ENCODE data around the gene C10orf105. TPM values are rescaled to one million over a fixed set of nuclear protein-coding genes. Genes with fewer than 3 reads are reported as not detected.

Gene C10orf105
- total and polyA plus RNA-seq, 7 experiments from 2014 or later = 0.13 to 1.0 (median 0.19) TPM; not detected in 2

DNA sequence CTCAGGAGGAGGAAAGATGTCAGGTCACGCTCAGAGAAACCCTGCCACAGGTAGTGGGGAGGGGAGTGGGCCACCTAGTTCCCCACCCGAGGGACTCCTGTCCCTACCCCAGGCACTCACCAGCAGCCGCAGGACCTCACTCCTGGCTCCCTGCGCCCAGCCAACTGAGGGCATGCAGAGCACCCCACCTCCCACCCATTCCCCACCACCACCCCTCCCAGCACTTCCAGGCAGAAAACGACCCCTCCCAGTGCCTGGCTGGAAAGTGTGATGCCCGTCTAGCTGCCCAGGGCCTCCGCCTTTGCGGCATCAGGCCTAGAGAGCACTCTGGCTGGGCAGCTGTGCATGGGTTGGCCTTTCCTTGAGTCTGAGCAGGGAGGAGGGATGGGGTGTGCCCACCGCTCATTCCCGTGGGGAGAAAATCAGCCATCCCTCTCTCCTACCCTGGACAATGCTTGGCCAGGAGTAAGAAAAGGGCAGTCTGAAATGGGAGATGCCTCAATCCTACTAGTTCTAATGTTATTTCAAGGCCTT is 1.3 kb downstream of the C10orf105 start:
- CTCF ChIA-PET = interaction anchor here (1.4 to 3.8 kb wide), 2 partner anchors 10 to 55 kb away, joined by 4 to 25 read pairs; partner anchors contain the start of gene VSIR
- H3K27ac ChIP-seq (ENCODE audit: low read depth, low read length) = no peak overlapping the region
- no peak for ATAC-seq

DNA sequence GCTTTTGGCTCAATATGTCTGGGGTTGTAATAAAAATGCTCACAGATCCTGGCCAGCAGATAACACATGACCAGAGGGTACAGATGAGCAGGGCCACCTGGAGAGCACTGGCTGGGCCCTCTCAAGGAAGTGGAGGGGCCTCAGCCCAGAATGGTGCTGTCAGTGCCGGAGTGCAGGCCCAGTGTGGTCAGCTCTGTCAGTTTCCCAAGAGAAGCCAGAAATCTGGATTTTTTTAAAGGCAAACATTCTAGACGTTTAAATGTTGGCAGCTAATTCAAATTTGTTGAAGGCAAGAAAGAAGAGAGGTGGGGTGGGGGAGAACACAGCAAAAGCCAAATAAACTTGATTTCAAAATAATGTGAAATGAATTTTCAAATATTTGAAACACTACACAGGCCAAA is 2.0 kb downstream of the C10orf105 start:
- POLR2A ChIA-PET = interaction anchor here (0.8 to 23.5 kb wide), 7 partner anchors 10 to 56 kb away, joined by 3 to 521 read pairs (median 10); partner anchors contain the start of gene VSIR

More for the DNA sequence above, 1.3 kb downstream of the C10orf105 start:
- H3K36me3 Mint-ChIP-seq = no peaks in the 10 kb centered on the region
- H3K27me3 ChIP-seq (ENCODE audit: control insufficient read depth in 2 of 2, insufficient read depth in 2 of 2, low read length in 2 of 2) = no peaks in the 10 kb centered on the region
- H3K4me3 ChIP-seq (ENCODE audit: low read length) = no peak overlapping the region
- peaks cover 0 to 1% (median 0%) of the 10 kb centered on the region in 11 donors for H3K9me3 Mint-ChIP-seq
- H3K4me3 Mint-ChIP-seq = no peak overlapping the region
- no peaks in the 10 kb centered on the region for H3K36me3 ChIP-seq (ENCODE audit: control insufficient read depth in 2 of 3, insufficient read depth in 3 of 3, low read length in 3 of 3)
- POLR2A ChIA-PET = interaction anchor here (0.7 to 23.5 kb wide), 7 partner anchors 9 to 186 kb away, joined by 3 to 521 read pairs (median 10); partner anchors contain the start of gene VSIR
- H3K4me1 Mint-ChIP-seq = peaks cover 30 to 74% (median 51%) of the 10 kb centered on the region in 7 donors
- peak overlapping the region in 4 of 9 donors; percentile 21 to 69 (median 36) for H3K27ac Mint-ChIP-seq
- no peaks in the 10 kb centered on the region for H3K27me3 Mint-ChIP-seq
- H3K9me3 ChIP-seq (ENCODE audit: control insufficient read depth in 2 of 3, low read length in 3 of 3) = no peaks in the 10 kb centered on the region
- intact Hi-C loops (cut with micrococcal nuclease) = no loop called here
- peaks cover 34 to 51% of the 10 kb centered on the region in 2 donors for H3K4me1 ChIP-seq (ENCODE audit: control insufficient read depth in 2 of 2, insufficient read depth in 2 of 2, low read length in 2 of 2)
- no peak for DNase-seq

DNA sequence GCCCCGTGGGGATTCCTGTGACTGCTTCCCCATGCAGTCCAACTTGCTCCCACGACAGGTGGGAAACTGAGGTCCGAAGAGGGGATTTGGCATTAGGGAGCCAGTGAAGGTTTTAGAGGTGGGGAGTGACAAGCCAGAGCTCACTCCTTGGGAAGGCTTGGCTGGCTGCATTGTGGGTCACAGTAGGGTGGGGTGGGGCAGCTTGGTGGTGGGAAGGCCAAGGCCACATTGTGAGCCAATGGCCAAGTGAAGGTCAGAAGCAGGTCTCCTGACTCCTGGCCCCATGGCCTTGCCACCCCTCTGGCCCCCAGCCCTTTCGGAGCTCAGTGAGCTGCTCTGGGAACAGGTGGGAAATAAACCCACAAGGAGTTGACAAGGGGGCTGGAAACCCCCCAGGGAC is 2.5 kb downstream of the C10orf105 start:
- Mint-ChIP-seq H3K4me1 (peaks cover 39 to 75% (median 51%) of the 10 kb centered on the region in 7 donors), H3K36me3 (no peaks in the 10 kb centered on the region), H3K27me3 (no peaks in the 10 kb centered on the region), H3K9me3 (no peaks in the 10 kb centered on the region), H3K27ac (peak overlapping the region in 6 of 9 donors; percentile 15 to 100 (median 50)), H3K4me3 (peak overlapping the region in 1 of 10 donors; percentile 19)
- Histone ChIP-seq H3K9me3 (ENCODE audit: control insufficient read depth in 2 of 3, low read length in 3 of 3) (no peaks in the 10 kb centered on the region), H3K36me3 (ENCODE audit: control insufficient read depth in 2 of 3, insufficient read depth in 3 of 3, low read length in 3 of 3) (no peaks in the 10 kb centered on the region), H3K27ac (ENCODE audit: low read depth, low read length) (no peak overlapping the region), H3K27me3 (ENCODE audit: control insufficient read depth in 2 of 2, insufficient read depth in 2 of 2, low read length in 2 of 2) (no peaks in the 10 kb centered on the region), H3K4me1 (ENCODE audit: control insufficient read depth in 2 of 2, insufficient read depth in 2 of 2, low read length in 2 of 2) (peaks cover 46 to 63% of the 10 kb centered on the region in 2 donors), H3K4me3 (ENCODE audit: low read length) (no peak overlapping the region)
- no peak for DNase-seq
- intact Hi-C loops (cut with micrococcal nuclease) = no loop called here
- ChIA-PET POLR2A (interaction anchor here (0.8 to 23.5 kb wide), 6 partner anchors 9 to 57 kb away, joined by 3 to 521 read pairs (median 29); partner anchors contain the start of gene VSIR), CTCF (interaction anchor here (0.7 to 3.8 kb wide), 3 partner anchors 9 to 179 kb away, joined by 3 to 25 read pairs (median 5); no protein-coding TSS in a partner anchor)
- ATAC-seq = no peak

More for the DNA sequence above, 2.0 kb downstream of the C10orf105 start:
- no peak overlapping the region for H3K27ac ChIP-seq (ENCODE audit: low read depth, low read length)
- no peaks in the 10 kb centered on the region for H3K36me3 Mint-ChIP-seq
- no peak overlapping the region for H3K4me3 ChIP-seq (ENCODE audit: low read length)
- peaks cover 41 to 58% of the 10 kb centered on the region in 2 donors for H3K4me1 ChIP-seq (ENCODE audit: control insufficient read depth in 2 of 2, insufficient read depth in 2 of 2, low read length in 2 of 2)
- ATAC-seq (no peak), DNase-seq (no peak)
- no peaks in the 10 kb centered on the region for H3K36me3 ChIP-seq (ENCODE audit: control insufficient read depth in 2 of 3, insufficient read depth in 3 of 3, low read length in 3 of 3)
- peaks cover 35 to 75% (median 51%) of the 10 kb centered on the region in 7 donors for H3K4me1 Mint-ChIP-seq
- H3K27me3 Mint-ChIP-seq = no peaks in the 10 kb centered on the region
- no peaks in the 10 kb centered on the region for H3K9me3 Mint-ChIP-seq
- H3K9me3 ChIP-seq (ENCODE audit: control insufficient read depth in 2 of 3, low read length in 3 of 3) = no peaks in the 10 kb centered on the region
- H3K4me3 Mint-ChIP-seq = peak overlapping the region in 1 of 10 donors; percentile 19
- CTCF ChIA-PET = interaction anchor here (0.7 to 3.8 kb wide), 4 partner anchors 10 to 178 kb away, joined by 3 to 25 read pairs (median 4); partner anchors contain the start of gene VSIR
- no peaks in the 10 kb centered on the region for H3K27me3 ChIP-seq (ENCODE audit: control insufficient read depth in 2 of 2, insufficient read depth in 2 of 2, low read length in 2 of 2)
- H3K27ac Mint-ChIP-seq = peak overlapping the region in 7 of 9 donors; percentile 15 to 100 (median 72)
- intact Hi-C loops (cut with micrococcal nuclease) = no loop called here

DNA sequence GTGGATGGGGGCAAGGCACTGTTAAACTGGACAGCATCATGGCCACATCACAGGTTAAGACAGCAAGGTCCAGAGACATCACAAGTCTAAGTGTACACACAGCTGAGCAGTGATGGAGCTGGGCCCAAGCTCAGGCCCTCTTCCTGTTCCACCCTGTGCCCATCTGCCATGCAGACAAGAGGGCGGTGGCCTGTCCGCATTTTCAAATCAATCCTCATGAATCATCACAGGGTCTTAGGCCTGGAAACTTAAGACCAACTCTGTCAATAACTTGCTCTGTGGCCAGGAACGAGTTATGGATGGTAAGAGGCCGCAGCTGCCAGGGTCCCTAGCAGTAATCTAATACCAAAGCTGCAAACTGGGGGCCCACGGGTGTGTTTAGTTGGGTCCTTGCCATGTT is 3.2 kb downstream of the C10orf105 start:
- no peaks in the 10 kb centered on the region for H3K36me3 ChIP-seq (ENCODE audit: control insufficient read depth in 2 of 3, insufficient read depth in 3 of 3, low read length in 3 of 3)
- no peaks in the 10 kb centered on the region for H3K27me3 ChIP-seq (ENCODE audit: control insufficient read depth in 2 of 2, insufficient read depth in 2 of 2, low read length in 2 of 2)
- no peak overlapping the region for H3K4me3 ChIP-seq (ENCODE audit: low read length)
- H3K4me1 Mint-ChIP-seq = peaks cover 39 to 75% (median 51%) of the 10 kb centered on the region in 7 donors
- CTCF ChIA-PET = interaction anchor here (0.7 to 3.8 kb wide), 6 partner anchors 8 to 340 kb away, joined by 3 to 25 read pairs (median 4); no protein-coding TSS in a partner anchor
- H3K27ac Mint-ChIP-seq = peak overlapping the region in 7 of 9 donors; percentile 69 to 100 (median 78)
- ATAC-seq = no peak
- H3K27ac ChIP-seq (ENCODE audit: low read depth, low read length) = peak overlapping the region; percentile 91
- no peaks in the 10 kb centered on the region for H3K27me3 Mint-ChIP-seq
- no peaks in the 10 kb centered on the region for H3K9me3 ChIP-seq (ENCODE audit: control insufficient read depth in 2 of 3, low read length in 3 of 3)
- H3K9me3 Mint-ChIP-seq = no peaks in the 10 kb centered on the region
- intact Hi-C loops (cut with micrococcal nuclease) = no loop called here
- POLR2A ChIA-PET = interaction anchor here (0.9 to 23.5 kb wide), 5 partner anchors 11 to 57 kb away, joined by 4 to 521 read pairs (median 48); partner anchors contain the start of gene VSIR
- H3K4me1 ChIP-seq (ENCODE audit: control insufficient read depth in 2 of 2, insufficient read depth in 2 of 2, low read length in 2 of 2) = peaks cover 42 to 63% of the 10 kb centered on the region in 2 donors
- DNase-seq = no peak
- H3K36me3 Mint-ChIP-seq = no peaks in the 10 kb centered on the region
- H3K4me3 Mint-ChIP-seq = peak overlapping the region in 1 of 10 donors; percentile 20

DNA sequence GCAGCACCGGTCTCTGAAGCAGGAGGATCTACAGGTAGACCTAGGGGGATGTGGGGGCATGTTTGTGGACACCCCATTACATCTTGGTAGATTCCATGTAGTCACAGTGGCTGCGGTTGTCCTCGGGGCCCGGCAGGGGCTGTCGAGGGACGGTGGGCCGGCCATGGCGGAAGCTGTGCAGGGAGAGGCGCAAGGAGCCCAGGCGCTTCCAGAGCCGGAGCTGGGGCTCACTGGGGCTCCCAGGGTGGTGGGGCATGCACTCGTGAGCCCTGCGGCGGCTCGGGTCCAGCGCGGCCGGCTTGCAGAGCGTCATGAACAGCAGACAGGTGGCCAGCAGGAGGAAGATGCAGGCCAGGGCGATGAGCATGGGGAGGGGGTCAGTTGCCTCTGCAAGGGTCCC is 3.7 kb downstream of the C10orf105 start:
- Histone ChIP-seq H3K36me3 (ENCODE audit: control insufficient read depth in 2 of 3, insufficient read depth in 3 of 3, low read length in 3 of 3) (no peaks in the 10 kb centered on the region), H3K27me3 (ENCODE audit: control insufficient read depth in 2 of 2, insufficient read depth in 2 of 2, low read length in 2 of 2) (no peaks in the 10 kb centered on the region), H3K27ac (ENCODE audit: low read depth, low read length) (peak overlapping the region; percentile 91), H3K4me3 (ENCODE audit: low read length) (no peak overlapping the region), H3K9me3 (ENCODE audit: control insufficient read depth in 2 of 3, low read length in 3 of 3) (no peaks in the 10 kb centered on the region), H3K4me1 (ENCODE audit: control insufficient read depth in 2 of 2, insufficient read depth in 2 of 2, low read length in 2 of 2) (peaks cover 42 to 63% of the 10 kb centered on the region in 2 donors)
- no peaks in the 10 kb centered on the region for H3K9me3 Mint-ChIP-seq
- intact Hi-C loops (cut with micrococcal nuclease) = no loop called here
- peak overlapping the region in 4 of 10 donors; percentile 23 to 86 (median 55) for H3K4me3 Mint-ChIP-seq
- ATAC-seq = no peak
- H3K4me1 Mint-ChIP-seq = peaks cover 40 to 73% (median 53%) of the 10 kb centered on the region in 7 donors
- DNase-seq = no peak
- ChIA-PET CTCF (interaction anchor here (0.7 to 3.8 kb wide), 5 partner anchors 8 to 339 kb away, joined by 3 to 25 read pairs (median 4); no protein-coding TSS in a partner anchor), POLR2A (interaction anchor here (0.9 to 23.5 kb wide), 6 partner anchors 10 to 58 kb away, joined by 4 to 521 read pairs (median 29); partner anchors contain the start of gene VSIR)
- peak overlapping the region; percentile 66 to 100 (median 85) for H3K27ac Mint-ChIP-seq
- no peaks in the 10 kb centered on the region for H3K27me3 Mint-ChIP-seq
- no peaks in the 10 kb centered on the region for H3K36me3 Mint-ChIP-seq

DNA sequence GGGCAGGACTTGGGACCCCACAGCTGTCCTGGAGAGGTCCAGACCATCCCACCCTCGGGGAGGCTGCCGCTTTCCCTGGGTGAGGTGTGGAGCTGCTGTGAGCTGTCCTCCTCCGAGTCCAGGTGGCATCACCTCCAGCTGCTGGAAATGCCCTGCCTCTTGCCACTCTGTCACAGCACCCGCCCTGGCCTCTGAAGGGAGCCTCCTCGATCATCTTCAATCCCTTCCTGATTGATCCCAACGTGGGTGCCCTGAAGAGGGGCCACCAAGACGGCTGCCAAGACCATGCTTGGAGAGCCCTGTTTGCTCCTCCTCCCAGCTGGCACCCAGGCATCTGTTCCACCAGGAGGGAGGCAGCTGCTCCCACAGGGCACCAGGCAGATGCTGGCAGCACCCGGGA is 4.6 kb downstream of the C10orf105 start:
- no peak for DNase-seq
- Mint-ChIP-seq H3K36me3 (no peaks in the 10 kb centered on the region), H3K27ac (peak overlapping the region; percentile 76 to 100 (median 98)), H3K4me3 (peak overlapping the region in 5 of 10 donors; percentile 40 to 86 (median 47)), H3K4me1 (peaks cover 37 to 74% (median 62%) of the 10 kb centered on the region in 7 donors), H3K27me3 (no peaks in the 10 kb centered on the region), H3K9me3 (no peaks in the 10 kb centered on the region)
- Histone ChIP-seq H3K36me3 (ENCODE audit: control insufficient read depth in 2 of 3, insufficient read depth in 3 of 3, low read length in 3 of 3) (no peaks in the 10 kb centered on the region), H3K9me3 (ENCODE audit: control insufficient read depth in 2 of 3, low read length in 3 of 3) (no peaks in the 10 kb centered on the region), H3K27me3 (ENCODE audit: control insufficient read depth in 2 of 2, insufficient read depth in 2 of 2, low read length in 2 of 2) (no peaks in the 10 kb centered on the region), H3K4me1 (ENCODE audit: control insufficient read depth in 2 of 2, insufficient read depth in 2 of 2, low read length in 2 of 2) (peaks cover 42 to 63% of the 10 kb centered on the region in 2 donors), H3K4me3 (ENCODE audit: low read length) (peak overlapping the region; percentile 9), H3K27ac (ENCODE audit: low read depth, low read length) (peak overlapping the region; percentile 91)
- ChIA-PET CTCF (interaction anchor here (0.8 to 4.2 kb wide), 6 partner anchors 7 to 58 kb away, joined by 3 to 25 read pairs (median 18); partner anchors contain the start of gene VSIR), POLR2A (interaction anchor here (1.9 to 23.5 kb wide), 5 partner anchors 9 to 58 kb away, joined by 8 to 521 read pairs (median 54); partner anchors contain the start of gene VSIR)
- intact Hi-C loops (cut with micrococcal nuclease) = no loop called here
- ATAC-seq = no peak

All from naive thymus-derived CD4-positive, alpha-beta T cell (primary cell).